Brain microvascular endothelial cell (primary cell): ENCODE results near the gene IFNGR1.

ENCODE experiments used
- DNase-seq: peaks from one replicate; pipeline ENCODE4 v3.0.0-alpha.2; 2020
- H3K27ac ChIP-seq: fragments of 250-450 bp; sonication (Bioruptor Pico); 2 replicates; pipeline ENCODE4 v1.5.1; 2020; ENCODE audit warnings: mild to moderate bottlenecking, moderate library complexity
- H3K27me3 ChIP-seq: fragments of 250-450 bp; sonication (Bioruptor Pico); replicated peaks from 2 replicates; pipeline ENCODE4 v1.5.1; 2020; ENCODE audit warnings: mild to moderate bottlenecking
- H3K36me3 ChIP-seq: fragments of 250-450 bp; sonication (Bioruptor Pico); replicated peaks from 2 replicates; pipeline ENCODE4 v1.5.1; 2020; ENCODE audit warnings: mild to moderate bottlenecking
- H3K4me3 ChIP-seq: 2 replicates; pipeline ENCODE4 v1.5.1; 2011; ENCODE audit warnings: low read depth, mild to moderate bottlenecking, control low read depth, low read length, moderate library complexity
- CTCF ChIP-seq: IDR thresholded peaks from 2 replicates; pipeline ENCODE4 v1.5.1; 2011; ENCODE audit warnings: low read depth, mild to moderate bottlenecking, moderate library complexity, low read length, control low read depth, inconsistent platforms; ENCODE audit errors: missing control alignments
- in situ Hi-C: cut with HindIII; loops from 2 replicates; pipeline ENCODE4 v1.10.0; 2017; ENCODE audit warnings: low sequenced_read_pairs, low pct_ligation_motif_present

The IFNGR1 gene

GRCh38 chr6:137177611-137178010 lies 41.6 kb downstream of the IFNGR1 start:
- H3K27me3 ChIP-seq, result no peaks in the 10 kb centered on the region
- H3K36me3 ChIP-seq, result no peaks in the 10 kb centered on the region
- in situ Hi-C loops, result no loop called here
- DNase-seq, result no peak
- no peak for TF ChIP-seq CTCF
- H3K27ac ChIP-seq, result no peak overlapping the region
- no peak overlapping the region for H3K4me3 ChIP-seq

GRCh38 chr6:137176729-137177128 lies 42.5 kb downstream of the IFNGR1 start:
- DNase-seq, result no peak
- TF ChIP-seq CTCF, result no peak
- H3K36me3 ChIP-seq, result no peaks in the 10 kb centered on the region
- in situ Hi-C loops, result no loop called here
- no peak overlapping the region for H3K4me3 ChIP-seq
- H3K27me3 ChIP-seq, result no peaks in the 10 kb centered on the region
- no peak overlapping the region for H3K27ac ChIP-seq

GRCh38 chr6:137175868-137176245 lies 43.3 kb downstream of the IFNGR1 start:
- no peak for DNase-seq
- Histone ChIP-seq H3K36me3 (no peaks in the 10 kb centered on the region), H3K4me3 (no peak overlapping the region), H3K27me3 (no peaks in the 10 kb centered on the region), H3K27ac (no peak overlapping the region)
- in situ Hi-C loops, result no loop called here
- TF ChIP-seq CTCF, result no peak

- no peak for DNase-seq
- TF ChIP-seq CTCF, result no peak
- Histone ChIP-seq H3K36me3 (no peaks in the 10 kb centered on the region), H3K4me3 (no peak overlapping the region), H3K27me3 (no peaks in the 10 kb centered on the region), H3K27ac (no peak overlapping the region)
- in situ Hi-C loops, result no loop called here
Measured at GRCh38 chr6:137175157-137175867, 43.9 kb downstream of the IFNGR1 start.

GRCh38 chr6:137173501-137173900 lies 45.7 kb downstream of the IFNGR1 start, which contains the start of gene IL22RA2:
TSS of gene IL22RA2 (minus strand) at chr6:137173644. CDS start at chr6:137161749, 11,895 bp downstream.
- TF ChIP-seq CTCF, result no peak
- Histone ChIP-seq H3K27me3 (no peaks in the 10 kb centered on the region), H3K4me3 (no peak within 1 kb of the TSS), H3K27ac (no peak within 1 kb of the TSS), H3K36me3 (no peaks in the 10 kb centered on the region)
- no peak for DNase-seq
- in situ Hi-C loops, result no loop called here
